ENCODE measurements around the gene UQCRHL. TPM values are rescaled to one million over a fixed set of nuclear protein-coding genes. Genes with fewer than 3 reads are reported as not detected.
A peak's percentile ranks its signal among the peaks of the same experiment; 100 is the strongest.

The UQCRHL gene
- total and polyA plus RNA-seq, 2 of the 8 experiments (the other 6 are each of a cell fraction or from before 2014, with no cell fraction given): 3.7 to 3.9 TPM

DNA sequence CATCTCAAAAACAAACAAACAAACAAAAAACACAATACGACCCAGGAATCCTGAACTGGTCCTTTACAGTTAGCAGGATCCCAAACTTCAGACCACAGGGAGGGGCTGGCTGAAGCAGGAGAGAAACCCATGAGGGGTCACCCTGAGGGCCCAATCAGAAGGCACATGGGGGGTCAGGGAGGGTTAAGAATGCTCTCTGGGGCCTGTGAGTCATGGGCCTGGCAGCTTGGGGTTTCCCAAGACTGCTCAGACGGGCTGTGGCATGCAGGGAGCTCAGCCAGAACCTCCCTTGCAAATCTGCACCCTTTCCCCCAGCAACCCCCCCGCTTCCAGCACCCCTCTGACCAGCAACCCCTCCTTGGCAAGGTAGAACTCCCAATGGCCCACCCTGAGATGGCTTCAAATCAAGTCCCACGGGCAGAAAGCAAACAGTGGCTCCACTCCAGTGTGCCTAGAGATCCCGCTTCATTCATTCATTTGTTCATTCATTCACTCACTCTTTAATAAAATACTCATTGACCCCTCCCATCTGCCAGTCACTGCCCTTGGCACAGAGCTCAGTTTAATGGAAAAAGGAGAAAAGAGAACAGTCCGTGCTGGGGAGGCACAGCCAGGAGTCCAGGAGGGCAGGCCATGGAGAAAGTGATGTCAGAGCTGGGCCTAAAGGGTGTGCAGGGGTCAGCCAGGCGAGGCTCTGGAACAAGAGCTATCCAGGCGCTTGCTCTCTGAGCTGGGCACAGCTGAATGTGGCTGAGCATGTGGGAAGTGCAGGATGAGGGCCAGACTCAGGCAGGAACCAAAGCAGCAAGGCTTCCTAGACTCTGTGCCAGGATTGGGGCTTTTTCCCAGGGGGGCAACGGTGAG is 8.2 kb downstream of the UQCRHL start:
- no peak overlapping the region for H4K5ac ChIP-seq (ENCODE audit: insufficient read length, low read depth, low read length)
- no peak overlapping the region for H4K8ac ChIP-seq (ENCODE audit: extremely low read depth, insufficient read depth, low read length)
- H3K4ac ChIP-seq (replicated peaks; ENCODE audit: insufficient read length, low read depth, low read length): no peak overlapping the region
- H3K23ac ChIP-seq (ENCODE audit: insufficient read length): no peak overlapping the region
- H3K4me2 ChIP-seq (ENCODE audit: insufficient read depth in 1 of 2, low read depth in 2 of 2, low read length in 2 of 2): no peak overlapping the region
- H4K20me1 ChIP-seq (replicated peaks in 1 of 2; ENCODE audit: control insufficient read depth in 1 of 2, insufficient read depth in 2 of 2, low read length in 2 of 2): peaks cover 0 to 1% of the 10 kb centered on the region in 2 experiments
- H2BK12ac ChIP-seq (ENCODE audit: low read depth, low read length): peak overlapping the region; percentile 55; the same call in 1 of the 2 replicates
- H2AFZ ChIP-seq (ENCODE audit: low read length): no peak overlapping the region
- CTCF ChIA-PET (ENCODE audit: partially characterized antibody): interaction anchor here (0.6 to 3.4 kb wide), 5 partner anchors 8 to 234 kb away, joined by 3 to 16 read pairs (median 4); partner anchors contain the start of gene UQCRHL
- H3K79me2 ChIP-seq (ENCODE audit: control insufficient read depth in 1 of 2, insufficient read depth in 2 of 2, low read length in 2 of 2): no peaks in the 10 kb centered on the region
- TF ChIP-seq JUND (IDR thresholded peaks at IDR 0.05; ENCODE audit: low read length): peak; percentile 68; the same call in 1 of the 2 replicates
- TF ChIP-seq ASH2L (IDR thresholded peaks at IDR 0.05; ENCODE audit: low read length): no peak
- no peak for TF ChIP-seq BRCA1 (IDR thresholded peaks at IDR 0.05; ENCODE audit: low read depth, low read length)
- H2BK120ac ChIP-seq (replicated peaks; ENCODE audit: low read depth, low read length): no peak overlapping the region
- no peak overlapping the region for H2BK20ac ChIP-seq (ENCODE audit: low read length)
- H3K79me1 ChIP-seq (ENCODE audit: low read depth, low read length): no peaks in the 10 kb centered on the region
- H3K18ac ChIP-seq (ENCODE audit: extremely low read depth, low read length): no peak overlapping the region
- H2BK5ac ChIP-seq (ENCODE audit: low read depth, low read length): no peak overlapping the region
- no peak overlapping the region; the same call in 1 of the 2 replicates for H2BK15ac ChIP-seq (ENCODE audit: low read length)
- H3K36me3 ChIP-seq (ENCODE audit: control insufficient read depth in 2 of 4, insufficient read depth in 4 of 4, low read length in 3 of 4): no peaks in the 10 kb centered on the region
- H3K56ac ChIP-seq (replicated peaks; ENCODE audit: insufficient read length, low read depth, low read length): no peak overlapping the region
- peaks cover 0 to 18% (median 12%) of the 10 kb centered on the region in 4 experiments; a peak in 6 of 7 replicates for H3K4me1 ChIP-seq (replicated peaks in 1 of 4; ENCODE audit: control insufficient read depth in 3 of 4, insufficient read depth in 4 of 4, low read length in 3 of 4)
- H4K91ac ChIP-seq (replicated peaks; ENCODE audit: insufficient read length, low read length): no peak overlapping the region
- H3K14ac ChIP-seq (ENCODE audit: insufficient read length): no peak overlapping the region
- no peak overlapping the region for H3K27ac ChIP-seq (ENCODE audit: low read depth, low read length)
- no peaks in the 10 kb centered on the region for H3K27me3 ChIP-seq (replicated peaks in 1 of 4; ENCODE audit: control insufficient read depth in 3 of 4, extremely low read depth in 1 of 4, insufficient read depth in 3 of 4, low read length in 3 of 4)
- H3K4me3 ChIP-seq (ENCODE audit: extremely low read depth in 1 of 4, insufficient read depth in 2 of 4, low read depth in 3 of 4, low read length in 4 of 4): no peak overlapping the region
- DNase-seq (ENCODE audit: low read depth in 1 of 2, low spot score in 2 of 2): no peak
- no peak overlapping the region for H3K9ac ChIP-seq (replicated peaks in 1 of 4; ENCODE audit: extremely low read depth in 1 of 4, low read depth in 3 of 4, low read length in 3 of 4)
- no peaks in the 10 kb centered on the region for H3K9me3 ChIP-seq (ENCODE audit: insufficient read depth in 2 of 2, low read depth in 1 of 2, low read length in 1 of 2)
- no peak overlapping the region for H2AK5ac ChIP-seq (ENCODE audit: low read depth, low read length)
- FAIRE-seq: no peak
- H3K23me2 ChIP-seq (ENCODE audit: low read depth, low read length): no peaks in the 10 kb centered on the region
- WGBS, 2 experiments (ENCODE audit: extremely low coverage in 1 of 2, insufficient coverage in 1 of 2, insufficient read length in 1 of 2, insufficient replicate concordance in 2 of 2, low coverage in 1 of 2, low lambda C conversion rate in 2 of 2, missing lambda C conversion rate in 1 of 2): 77% methylated on average over 9 of the region's 9 CpGs; no CpG with 5 or more reads in 1 of the 2 experiments
- POLR2A ChIA-PET (ENCODE audit: partially characterized antibody): no interaction called here

Measured in H1 (cell line).